ENCODE data around the gene FOXK2.
"Not testable (repeated sequence)": the region's sequence is repeated elsewhere in the genome, so short reads cannot be mapped to it uniquely, and the experiment has no call there.

The FOXK2 gene

DNA sequence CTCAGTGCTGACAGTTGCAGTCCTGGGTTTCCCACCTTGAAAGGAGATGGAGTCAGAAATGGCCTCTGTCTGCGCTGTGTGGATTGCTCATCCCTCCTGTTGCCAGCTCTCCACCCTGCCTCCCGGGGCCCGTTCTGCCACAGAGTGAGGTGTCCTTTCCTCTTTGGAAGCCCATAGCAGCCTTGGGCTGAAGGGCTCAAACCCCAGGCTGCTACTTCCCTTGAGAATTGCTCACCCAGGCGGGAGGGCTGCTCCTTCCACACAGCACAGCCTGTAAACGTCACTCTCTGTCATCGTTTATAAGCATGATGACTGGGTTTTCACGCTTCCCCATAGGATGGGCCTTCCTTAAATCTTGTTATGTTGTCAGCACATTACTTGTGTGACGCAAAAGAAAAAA is 62.7 kb downstream of the FOXK2 start:
- DNase-seq (ENCODE audit: low spot score) = no peak
- POLR2A ChIA-PET (ENCODE audit: low non-redundant PET) = no interaction called here
- peak overlapping the region; percentile 39; the same call in 1 of the 2 replicates for H3K27ac ChIP-seq

GRCh38 chr17:82582709-82583108 is 63.2 kb downstream of the FOXK2 start:
- ChIA-PET POLR2A (ENCODE audit: low non-redundant PET) (no interaction called here), CTCF (no interaction called here)
- TF ChIP-seq, protein P1, sequence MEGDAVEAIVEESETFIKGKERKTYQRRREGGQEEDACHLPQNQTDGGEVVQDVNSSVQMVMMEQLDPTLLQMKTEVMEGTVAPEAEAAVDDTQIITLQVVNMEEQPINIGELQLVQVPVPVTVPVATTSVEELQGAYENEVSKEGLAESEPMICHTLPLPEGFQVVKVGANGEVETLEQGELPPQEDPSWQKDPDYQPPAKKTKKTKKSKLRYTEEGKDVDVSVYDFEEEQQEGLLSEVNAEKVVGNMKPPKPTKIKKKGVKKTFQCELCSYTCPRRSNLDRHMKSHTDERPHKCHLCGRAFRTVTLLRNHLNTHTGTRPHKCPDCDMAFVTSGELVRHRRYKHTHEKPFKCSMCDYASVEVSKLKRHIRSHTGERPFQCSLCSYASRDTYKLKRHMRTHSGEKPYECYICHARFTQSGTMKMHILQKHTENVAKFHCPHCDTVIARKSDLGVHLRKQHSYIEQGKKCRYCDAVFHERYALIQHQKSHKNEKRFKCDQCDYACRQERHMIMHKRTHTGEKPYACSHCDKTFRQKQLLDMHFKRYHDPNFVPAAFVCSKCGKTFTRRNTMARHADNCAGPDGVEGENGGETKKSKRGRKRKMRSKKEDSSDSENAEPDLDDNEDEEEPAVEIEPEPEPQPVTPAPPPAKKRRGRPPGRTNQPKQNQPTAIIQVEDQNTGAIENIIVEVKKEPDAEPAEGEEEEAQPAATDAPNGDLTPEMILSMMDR (conservative IDR thresholded peaks at IDR 0.05; ENCODE audit: low read depth) = no peak
- H3K27ac ChIP-seq = no peak overlapping the region
- no peak for DNase-seq (ENCODE audit: low spot score)

More for the DNA sequence above, 62.7 kb downstream of the FOXK2 start:
- CTCF ChIA-PET = interaction anchor here (0.6 kb wide), 1 partner anchor 200 kb away, joined by 3 read pairs; no protein-coding TSS in a partner anchor
- TF ChIP-seq, protein P1 (conservative IDR thresholded peaks at IDR 0.05; ENCODE audit: low read depth) = no peak

GRCh38 chr17:82583720-82584234 is 64.2 kb downstream of the FOXK2 start:
- TF ChIP-seq, protein P1 (conservative IDR thresholded peaks at IDR 0.05; ENCODE audit: low read depth) = no peak
- no peak overlapping the region for H3K27ac ChIP-seq
- POLR2A ChIA-PET (ENCODE audit: low non-redundant PET) = no interaction called here
- CTCF ChIA-PET = no interaction called here
- no peak for DNase-seq (ENCODE audit: low spot score)

DNA sequence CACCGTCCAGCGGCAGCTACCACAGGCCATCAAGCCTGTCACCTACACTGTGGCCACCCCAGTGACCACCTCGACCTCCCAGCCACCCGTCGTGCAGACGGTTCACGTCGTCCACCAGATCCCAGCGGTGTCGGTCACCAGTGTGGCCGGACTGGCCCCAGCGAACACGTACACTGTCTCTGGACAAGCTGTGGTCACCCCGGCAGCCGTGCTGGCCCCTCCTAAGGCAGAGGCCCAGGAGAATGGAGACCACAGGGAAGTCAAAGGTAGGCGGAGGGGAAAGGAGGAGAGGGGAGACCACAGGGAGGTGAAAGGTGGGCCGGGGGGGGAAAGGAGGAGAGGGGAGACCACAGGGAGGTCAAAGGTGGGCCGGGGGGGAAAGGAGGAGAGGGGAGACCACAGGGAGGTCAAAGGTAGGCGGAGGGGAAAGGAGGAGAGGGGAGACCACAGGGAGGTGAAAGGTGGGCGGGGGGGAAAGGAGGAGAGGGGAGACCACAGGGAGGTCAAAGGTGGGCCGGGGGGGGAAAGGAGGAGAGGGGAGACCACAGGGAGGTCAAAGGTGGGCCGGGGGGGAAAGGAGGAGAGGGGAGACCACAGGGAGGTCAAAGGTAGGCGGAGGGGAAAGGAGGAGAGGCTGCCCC is 66.5 kb downstream of the FOXK2 start:
- H3K27ac ChIP-seq; DNase-seq (ENCODE audit: low spot score); CTCF ChIA-PET; POLR2A ChIA-PET (ENCODE audit: low non-redundant PET): not testable (repeated sequence)

DNA sequence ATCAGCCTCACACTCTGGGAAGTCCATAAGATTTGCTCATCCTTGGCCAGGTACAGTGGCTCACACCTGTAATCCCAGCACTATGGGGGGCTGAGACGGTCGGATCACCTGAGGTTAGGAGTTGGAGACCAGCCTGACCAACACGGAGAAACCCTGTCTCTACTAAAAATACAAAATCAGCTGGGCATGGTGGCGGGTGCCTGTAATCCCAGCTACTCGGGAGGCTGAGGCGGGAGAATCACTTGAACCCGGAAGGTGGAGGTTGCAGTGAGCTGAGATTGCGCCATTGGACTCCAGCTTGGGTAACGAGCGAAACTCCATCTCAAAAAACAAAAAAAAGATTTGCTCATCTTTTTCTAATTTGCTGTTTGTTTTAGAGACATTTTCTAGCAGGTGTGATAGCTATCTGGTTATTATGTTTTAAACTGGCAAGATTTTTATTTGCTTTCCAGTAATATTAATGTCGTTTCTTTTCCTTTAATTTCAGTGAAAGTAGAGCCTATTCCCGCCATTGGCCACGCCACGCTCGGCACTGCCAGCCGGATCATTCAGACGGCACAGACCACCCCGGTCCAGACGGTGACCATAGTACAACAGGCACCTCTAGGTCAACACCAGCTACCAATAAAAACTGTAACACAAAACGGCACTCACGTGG is 67.2 kb downstream of the FOXK2 start:
- TF ChIP-seq, protein P1 (conservative IDR thresholded peaks at IDR 0.05; ENCODE audit: low read depth) = no peak
- POLR2A ChIA-PET (ENCODE audit: low non-redundant PET) = no interaction called here
- no peak for DNase-seq (ENCODE audit: low spot score)
- H3K27ac ChIP-seq = peak overlapping the region; percentile 49
- CTCF ChIA-PET = interaction anchor here (0.7 kb wide), 1 partner anchor 259 kb away, joined by 3 read pairs; no protein-coding TSS in a partner anchor

GRCh38 chr17:82587234-82588086 is 67.9 kb downstream of the FOXK2 start:
- ChIA-PET POLR2A (ENCODE audit: low non-redundant PET) (no interaction called here), CTCF (interaction anchor here (0.6 to 0.7 kb wide), 2 partner anchors 98 to 259 kb away, joined by 3 read pairs; no protein-coding TSS in a partner anchor)
- DNase-seq (ENCODE audit: low spot score) = no peak
- TF ChIP-seq, protein P1 (conservative IDR thresholded peaks at IDR 0.05; ENCODE audit: low read depth) = no peak
- peak overlapping the region; percentile 49 for H3K27ac ChIP-seq

Data from RWPE1 (cell line).